Stomach (tissue), 4 donors: Measurements from ENCODE around the gene GLRX2.

Experiments
- CTCF ChIP-seq, 7 experiments: fragments of 450-650 bp in 4 of 7; fragments of 200-600 bp in 3 of 7; sonication (generic) in 3 of 7; IDR thresholded peaks; one replicate each; pipeline ENCODE4 v1.5.1; 2016 to 2019; ENCODE audit warnings: antibody characterized with exemption in 7 of 7, control low read depth in 2 of 7, mild to moderate bottlenecking in 1 of 7
- EP300 ChIP-seq: sonication (generic); formaldehyde crosslinking; IDR thresholded peaks from one replicate; pipeline ENCODE4 v1.6.1; 2017; ENCODE audit warnings: antibody characterized with exemption
- POLR2A ChIP-seq, 4 donors: fragments of 450-650 bp; IDR thresholded peaks; one replicate each; pipeline ENCODE4 v1.6.1; 2016; ENCODE audit warnings: antibody characterized with exemption in 4 of 4, control low read depth in 2 of 4, mild to moderate bottlenecking in 1 of 4, moderate library complexity in 1 of 4

- no peak for TF ChIP-seq CTCF (IDR thresholded peaks at IDR 0.05)
- TF ChIP-seq POLR2A (IDR thresholded peaks at IDR 0.05), result no peak
- TF ChIP-seq EP300, result no peak
These were observed 44.8 kb downstream of the GLRX2 start for GRCh38 chr1:193060406-193060805.
